Measurements from ENCODE around the gene SRPK3.

DNA sequence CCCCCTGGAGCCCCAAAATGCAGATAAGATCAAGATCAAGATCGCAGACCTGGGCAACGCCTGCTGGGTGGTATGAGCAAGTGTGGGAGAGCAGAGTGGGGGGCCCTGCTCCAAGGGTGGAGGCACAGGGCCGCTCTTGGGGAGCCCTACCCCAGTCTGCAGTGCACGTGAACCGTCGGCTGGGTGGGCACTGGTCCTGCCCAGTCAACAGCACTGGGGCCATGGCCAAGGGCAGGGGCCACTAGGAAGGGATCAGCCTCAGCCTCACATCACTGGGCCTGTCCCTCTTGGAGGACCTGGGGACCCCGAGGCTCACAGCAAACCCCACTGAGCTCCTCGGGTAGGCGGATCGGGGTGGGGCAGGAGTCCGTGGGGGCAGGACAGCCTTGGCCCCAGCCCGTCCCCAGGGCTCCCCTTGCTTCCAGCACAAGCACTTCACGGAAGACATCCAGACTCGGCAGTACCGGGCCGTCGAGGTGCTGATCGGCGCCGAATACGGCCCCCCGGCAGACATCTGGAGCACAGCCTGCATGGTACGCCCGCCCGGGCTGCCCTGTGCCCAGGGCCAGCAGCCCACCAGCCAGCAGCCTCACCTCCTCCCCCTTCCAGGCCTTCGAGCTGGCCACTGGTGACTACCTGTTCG, 3.6 kb downstream of the SRPK3 start:
- TF ChIP-seq, protein P1, sequence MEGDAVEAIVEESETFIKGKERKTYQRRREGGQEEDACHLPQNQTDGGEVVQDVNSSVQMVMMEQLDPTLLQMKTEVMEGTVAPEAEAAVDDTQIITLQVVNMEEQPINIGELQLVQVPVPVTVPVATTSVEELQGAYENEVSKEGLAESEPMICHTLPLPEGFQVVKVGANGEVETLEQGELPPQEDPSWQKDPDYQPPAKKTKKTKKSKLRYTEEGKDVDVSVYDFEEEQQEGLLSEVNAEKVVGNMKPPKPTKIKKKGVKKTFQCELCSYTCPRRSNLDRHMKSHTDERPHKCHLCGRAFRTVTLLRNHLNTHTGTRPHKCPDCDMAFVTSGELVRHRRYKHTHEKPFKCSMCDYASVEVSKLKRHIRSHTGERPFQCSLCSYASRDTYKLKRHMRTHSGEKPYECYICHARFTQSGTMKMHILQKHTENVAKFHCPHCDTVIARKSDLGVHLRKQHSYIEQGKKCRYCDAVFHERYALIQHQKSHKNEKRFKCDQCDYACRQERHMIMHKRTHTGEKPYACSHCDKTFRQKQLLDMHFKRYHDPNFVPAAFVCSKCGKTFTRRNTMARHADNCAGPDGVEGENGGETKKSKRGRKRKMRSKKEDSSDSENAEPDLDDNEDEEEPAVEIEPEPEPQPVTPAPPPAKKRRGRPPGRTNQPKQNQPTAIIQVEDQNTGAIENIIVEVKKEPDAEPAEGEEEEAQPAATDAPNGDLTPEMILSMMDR (conservative IDR thresholded peaks at IDR 0.05): no peak
- no peak for TF ChIP-seq EZH2 (IDR thresholded peaks at IDR 0.05; ENCODE audit: low read depth)

Measured in PC-9 (cell line).